GM13976 (cell line): Measurements from ENCODE around the gene CHCHD6.

Experiments used
- DNase-seq: peaks from one replicate; pipeline ENCODE4 v3.0.0; 2012; ENCODE audit warnings: low spot score
- in situ Hi-C: fragments of 300-500 bp; cut with MboI; formaldehyde crosslinking; loops from one replicate; pipeline ENCODE4 v1.12.0; 2022; ENCODE audit warnings: low sequenced_read_pairs, mixed read lengths, inconsistent platforms; ENCODE audit not compliant: unreplicated experiment
- TF ChIP-seq, protein P1 (sequence below): IDR thresholded peaks from 2 replicates; pipeline ENCODE4 v1.5.1; 2012; ENCODE audit warnings: borderline replicate concordance, mild to moderate bottlenecking; ENCODE audit not compliant: insufficient read depth; ENCODE audit errors: extremely low read depth, missing control alignments, control extremely low read depth

Gene CHCHD6

DNA sequence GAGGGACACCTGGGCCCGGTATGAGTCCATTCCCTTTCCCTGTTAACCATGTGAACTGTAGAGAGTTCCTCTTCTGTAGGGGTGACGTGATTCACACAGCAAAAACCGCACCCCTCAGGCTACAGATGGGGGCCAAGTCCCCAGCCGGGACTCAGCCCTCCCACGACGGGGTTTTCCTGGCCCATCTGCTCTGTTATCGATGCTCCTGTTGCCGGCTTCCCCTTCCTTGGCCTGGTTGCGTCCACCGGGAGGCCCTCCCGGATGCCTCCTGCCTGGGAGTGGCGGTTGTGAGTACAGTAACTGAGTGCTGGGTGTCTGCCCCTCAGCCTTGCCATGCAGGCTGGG lies 278.1 kb downstream of the CHCHD6 start:
- TF ChIP-seq, protein P1, sequence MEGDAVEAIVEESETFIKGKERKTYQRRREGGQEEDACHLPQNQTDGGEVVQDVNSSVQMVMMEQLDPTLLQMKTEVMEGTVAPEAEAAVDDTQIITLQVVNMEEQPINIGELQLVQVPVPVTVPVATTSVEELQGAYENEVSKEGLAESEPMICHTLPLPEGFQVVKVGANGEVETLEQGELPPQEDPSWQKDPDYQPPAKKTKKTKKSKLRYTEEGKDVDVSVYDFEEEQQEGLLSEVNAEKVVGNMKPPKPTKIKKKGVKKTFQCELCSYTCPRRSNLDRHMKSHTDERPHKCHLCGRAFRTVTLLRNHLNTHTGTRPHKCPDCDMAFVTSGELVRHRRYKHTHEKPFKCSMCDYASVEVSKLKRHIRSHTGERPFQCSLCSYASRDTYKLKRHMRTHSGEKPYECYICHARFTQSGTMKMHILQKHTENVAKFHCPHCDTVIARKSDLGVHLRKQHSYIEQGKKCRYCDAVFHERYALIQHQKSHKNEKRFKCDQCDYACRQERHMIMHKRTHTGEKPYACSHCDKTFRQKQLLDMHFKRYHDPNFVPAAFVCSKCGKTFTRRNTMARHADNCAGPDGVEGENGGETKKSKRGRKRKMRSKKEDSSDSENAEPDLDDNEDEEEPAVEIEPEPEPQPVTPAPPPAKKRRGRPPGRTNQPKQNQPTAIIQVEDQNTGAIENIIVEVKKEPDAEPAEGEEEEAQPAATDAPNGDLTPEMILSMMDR: no peak
- in situ Hi-C loops: no loop called here
- DNase-seq: peak; percentile 83

- in situ Hi-C loops: no loop called here
- TF ChIP-seq, protein P1: peak; percentile 95
- DNase-seq: peak; percentile 93
Measured at GRCh38 chr3:126982471-126983175, 278.6 kb downstream of the CHCHD6 start, which contains the start of gene PLXNA1. TSS of gene PLXNA1 (plus strand) at chr3:126983115. CDS start at chr3:126988594, 5,479 bp downstream.

GRCh38 chr3:126983276-126983652 lies 279.2 kb downstream of the CHCHD6 start:
- in situ Hi-C loops: no loop called here
- peak; percentile 66 for DNase-seq
- TF ChIP-seq, protein P1: no peak

DNA sequence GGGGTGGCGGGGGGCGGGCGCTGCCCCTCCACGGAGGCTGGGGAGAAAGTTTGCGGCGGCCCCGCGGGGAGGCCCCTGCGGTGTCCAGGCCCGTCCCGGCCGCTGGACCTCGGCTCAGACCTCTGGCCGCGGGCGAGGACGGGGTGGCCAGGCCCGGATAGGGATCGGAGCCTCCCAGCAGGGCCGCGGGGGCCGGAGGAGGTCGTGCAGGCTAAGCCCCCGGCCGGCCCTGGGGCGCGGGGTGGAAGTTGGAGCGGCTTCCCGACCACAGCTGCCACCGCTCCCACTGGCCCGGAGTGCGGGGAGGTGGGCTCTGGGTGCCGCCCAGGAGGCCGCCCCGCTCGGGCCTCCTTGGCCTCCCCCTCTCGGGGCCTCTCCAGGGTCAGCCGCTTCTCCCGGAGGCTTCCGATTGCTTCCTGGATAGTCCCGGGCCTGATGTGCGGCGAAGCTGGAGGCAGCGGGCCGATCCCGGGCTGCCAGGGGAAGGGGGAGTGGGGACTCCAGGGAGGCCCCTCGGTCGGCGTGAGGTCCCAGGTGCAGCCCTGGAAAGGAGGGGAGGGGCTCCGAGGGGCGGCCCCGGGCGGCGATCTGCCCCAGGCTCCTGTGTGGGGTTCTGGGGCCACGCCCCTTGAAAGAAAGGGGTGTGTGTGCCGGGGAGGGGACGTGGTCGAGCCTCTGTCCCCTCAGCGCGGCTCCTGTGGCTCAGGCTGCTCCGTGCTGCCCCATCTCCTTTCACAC lies 279.8 kb downstream of the CHCHD6 start:
- peak; percentile 69 for DNase-seq
- in situ Hi-C loops: no loop called here
- TF ChIP-seq, protein P1: no peak

- DNase-seq: no peak
- in situ Hi-C loops: no loop called here
- TF ChIP-seq, protein P1: no peak
Measured at GRCh38 chr3:126984391-126985131, 280.5 kb downstream of the CHCHD6 start.

DNA sequence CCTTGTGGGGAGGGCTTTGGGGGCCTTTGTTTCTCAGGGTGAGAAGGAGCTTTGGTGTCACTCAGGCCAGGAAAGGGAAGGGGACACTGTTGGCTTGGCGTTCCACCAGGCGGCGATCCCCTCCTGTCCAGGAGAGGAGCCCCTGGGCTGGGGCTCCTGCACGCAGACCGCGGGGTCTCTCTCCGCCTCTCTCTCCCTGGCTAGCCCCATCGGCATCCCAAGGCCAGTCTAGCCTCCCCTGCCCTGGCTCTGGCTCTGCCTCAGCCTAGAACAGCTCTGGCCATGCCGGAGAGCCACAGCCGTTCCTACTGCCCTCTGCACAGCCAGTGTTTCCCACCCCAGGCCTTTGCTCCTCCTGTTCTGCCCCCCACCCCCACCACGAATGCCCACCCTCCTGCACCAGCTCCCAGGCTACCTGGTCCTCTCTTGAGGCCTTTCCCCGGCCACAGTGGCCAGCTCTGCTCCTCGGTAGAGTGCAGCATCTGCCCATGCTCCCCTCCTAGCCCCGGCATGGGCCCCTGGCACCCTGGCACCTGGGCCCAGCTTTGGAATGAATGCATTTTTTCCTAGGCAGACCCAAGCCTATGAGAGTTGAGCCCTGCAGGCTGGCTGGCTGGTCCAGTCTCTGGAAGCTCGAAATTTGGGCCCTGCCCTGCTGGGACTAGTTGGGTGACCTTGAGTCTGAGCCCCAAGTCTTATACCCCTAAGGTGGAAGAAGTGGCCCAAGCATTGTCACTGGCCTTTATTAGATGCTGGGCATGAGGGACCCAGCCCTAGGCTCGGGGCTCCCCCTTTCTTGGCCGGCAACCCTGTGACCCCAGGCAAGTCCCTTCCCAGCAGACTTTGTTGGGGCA lies 281.3 kb downstream of the CHCHD6 start:
- in situ Hi-C loops: no loop called here
- TF ChIP-seq, protein P1: no peak
- no peak for DNase-seq
